Cardiac muscle cell (in vitro differentiated cells and primary cell): Measurements from ENCODE around the gene DHRS7. TPM values are rescaled to one million over a fixed set of nuclear protein-coding genes. Genes with fewer than 3 reads are reported as not detected.
A peak's percentile ranks its signal among the peaks of the same experiment; 100 is the strongest.
"Not testable (repeated sequence)": the region's sequence is repeated elsewhere in the genome, so short reads cannot be mapped to it uniquely, and the experiment has no call there.

Experiments
- DNase-seq, 2 donors: peaks; one replicate each; pipeline versions ENCODE4 v3.0.0 to v3.0.0-alpha.2; 2010 to 2017; ENCODE audit warnings: low read depth in 1 of 2, low spot score in 1 of 2
- H3K27ac ChIP-seq: fragments of 200-600 bp; sonication (generic); 2 replicates; pipeline ENCODE4 v1.5.1; 2016
- H3K27me3 ChIP-seq: fragments of 200-600 bp; sonication (generic); 2 replicates; pipeline ENCODE4 v1.6.0; 2016; ENCODE audit warnings: control low read depth
- H3K36me3 ChIP-seq: fragments of 200-600 bp; sonication (generic); 2 replicates; pipeline ENCODE4 v1.5.1; 2016; ENCODE audit warnings: control low read depth
- H3K4me1 ChIP-seq: fragments of 200-600 bp; sonication (generic); 2 replicates; pipeline ENCODE4 v1.8.1; 2017; ENCODE audit warnings: low read depth, mild to moderate bottlenecking, mixed run types
- H3K4me3 ChIP-seq: fragments of 200-600 bp; sonication (generic); 2 replicates; pipeline ENCODE4 v1.5.1; 2016; ENCODE audit warnings: mild to moderate bottlenecking
- H3K9me3 ChIP-seq: fragments of 200-600 bp; sonication (generic); 2 replicates; pipeline ENCODE4 v1.5.1; 2017; ENCODE audit warnings: low read depth, mild to moderate bottlenecking, control low read depth
- CTCF ChIP-seq: IDR thresholded peaks from 2 replicates; pipeline ENCODE4 v1.5.1; 2012; ENCODE audit warnings: low read depth, mild to moderate bottlenecking, low read length
- polyA plus RNA-seq: library from polyadenylated mRNA; unstranded; fragments of >200 nt; fragmentation: Nextera tagmentation; extraction: Ambion mirVana; gene quantifications from 2 replicates; pipeline ENCODE4 v1.2.1, GENCODE V29; 2016
- total RNA-seq: library from RNA; depleted of rRNA; stranded (reverse); fragments of >200 nt; gene quantifications from 2 replicates; pipeline ENCODE4 v1.2.3, GENCODE V29; 2016

The DHRS7 gene
- total and polyA plus RNA-seq, 2 experiments from 2014 or later, result 24.1 to 36.4 TPM

- Histone ChIP-seq H3K27me3 (no peaks in the 10 kb centered on the region), H3K27ac (no peak overlapping the region), H3K4me1 (no peaks in the 10 kb centered on the region), H3K36me3 (no peaks in the 10 kb centered on the region), H3K4me3 (no peak overlapping the region), H3K9me3 (no peaks in the 10 kb centered on the region)
- no peak for TF ChIP-seq CTCF
- peak in 1 of 2 donors; percentile 89 for DNase-seq
These were observed 62.8 kb downstream of the DHRS7 start for GRCh38 chr14:60102389-60102788.

- DNase-seq, result no peak
- Histone ChIP-seq H3K9me3 (no peaks in the 10 kb centered on the region), H3K36me3 (no peaks in the 10 kb centered on the region), H3K27me3 (no peaks in the 10 kb centered on the region), H3K4me3 (no peak overlapping the region), H3K27ac (no peak overlapping the region), H3K4me1 (no peaks in the 10 kb centered on the region)
- TF ChIP-seq CTCF, result no peak
These were observed 63.4 kb downstream of the DHRS7 start for GRCh38 chr14:60101786-60102185.

GRCh38 chr14:60099855-60100254 is 65.3 kb downstream of the DHRS7 start:
- H3K9me3 ChIP-seq, H3K4me3 ChIP-seq, H3K36me3 ChIP-seq, H3K27me3 ChIP-seq, H3K27ac ChIP-seq, H3K4me1 ChIP-seq, DNase-seq: not testable (repeated sequence)

GRCh38 chr14:60097974-60098373 is 67.2 kb downstream of the DHRS7 start:
- no peaks in the 10 kb centered on the region for H3K27me3 ChIP-seq
- peaks cover 18% of the 10 kb centered on the region for H3K4me1 ChIP-seq
- no peaks in the 10 kb centered on the region for H3K9me3 ChIP-seq
- no peaks in the 10 kb centered on the region for H3K36me3 ChIP-seq
- DNase-seq, result no peak
- no peak for TF ChIP-seq CTCF
- H3K4me3 ChIP-seq, result no peak overlapping the region
- peak overlapping the region; percentile 16 for H3K27ac ChIP-seq

GRCh38 chr14:60095781-60096450 is 69.3 kb downstream of the DHRS7 start:
- Histone ChIP-seq H3K4me3 (no peak overlapping the region), H3K27ac (no peak overlapping the region)
- TF ChIP-seq CTCF, result no peak

GRCh38 chr14:60095231-60095630 is 70.0 kb downstream of the DHRS7 start:
- Histone ChIP-seq H3K9me3 (no peaks in the 10 kb centered on the region), H3K4me1 (peaks cover 23% of the 10 kb centered on the region), H3K4me3 (no peak overlapping the region), H3K27me3 (no peaks in the 10 kb centered on the region), H3K36me3 (no peaks in the 10 kb centered on the region), H3K27ac (no peak overlapping the region)
- no peak for DNase-seq
- no peak for TF ChIP-seq CTCF

More at GRCh38 chr14:60095781-60096450, 69.3 kb downstream of the DHRS7 start:
- Histone ChIP-seq H3K27me3 (no peaks in the 10 kb centered on the region), H3K4me1 (peaks cover 19% of the 10 kb centered on the region), H3K36me3 (no peaks in the 10 kb centered on the region), H3K9me3 (no peaks in the 10 kb centered on the region)
- peak in 1 of 2 donors; percentile 49 for DNase-seq
